IMR-90 (cell line): ENCODE data around the gene EFHC2. TPM values are rescaled to one million over a fixed set of nuclear protein-coding genes. Genes with fewer than 3 reads are reported as not detected.

Experiments used
- ATAC-seq: fragments of 200-7000 bp; cut with Tn5 transposase; 2 replicates; pipeline ENCODE4 v1.9.1; 2020; ENCODE audit warnings: low read depth, mild to moderate bottlenecking, moderate library complexity
- BruUV-seq: library from RNA; stranded (reverse); fragments of 400-500 nt; replicated peaks from 2 replicates; lab custom pipeline; 2021; lab: Mats Ljungman, UMichigan
- CTCF ChIA-PET: fragments of 300-600 bp; formaldehyde crosslinking; extraction: SDS; loops from one replicate; lab custom pipeline; 2021; ENCODE audit warnings: antibody characterized with exemption; lab: Yijun Ruan, JAX
- POLR2A ChIA-PET: fragments of 300-600 bp; sonication (Branson Sonifier 250); formaldehyde crosslinking; loops from one replicate; lab custom pipeline; 2022; ENCODE audit warnings: antibody characterized with exemption; ENCODE audit not compliant: unreplicated experiment; lab: Charles Lee
- DNase-seq: peaks from one replicate; pipeline ENCODE4 v3.0.0; 2013
- H2AFZ ChIP-seq: replicated peaks from 2 replicates; pipeline ENCODE3; 2013; ENCODE audit warnings: low read length, mild to moderate bottlenecking; ENCODE audit not compliant: poor library complexity
- H2AK5ac ChIP-seq: 2 replicates; pipeline ENCODE4 v1.6.1; 2013; ENCODE audit warnings: low read depth, low read length, inconsistent platforms
- H2AK9ac ChIP-seq: replicated peaks from 2 replicates; pipeline ENCODE3; 2013; ENCODE audit warnings: mild to moderate bottlenecking, low read depth, low read length, moderate library complexity; ENCODE audit not compliant: poor library complexity
- H2BK120ac ChIP-seq: 2 replicates; pipeline ENCODE4 v1.6.1; 2013; ENCODE audit warnings: low read depth, low read length, inconsistent platforms
- H2BK15ac ChIP-seq: 3 replicates; pipeline ENCODE4 v1.6.1; 2013; ENCODE audit warnings: low read depth, low read length, inconsistent platforms
- H2BK20ac ChIP-seq: 2 replicates; pipeline ENCODE4 v1.6.1; 2013; ENCODE audit warnings: low read depth, mild to moderate bottlenecking, inconsistent platforms, low read length, moderate library complexity
- H2BK5ac ChIP-seq: 2 replicates; pipeline ENCODE4 v1.6.1; 2013; ENCODE audit warnings: mild to moderate bottlenecking, low read depth, low read length, inconsistent platforms; ENCODE audit not compliant: poor library complexity, severe bottlenecking
- H3K14ac ChIP-seq: replicated peaks from 2 replicates; pipeline ENCODE4 v1.6.1; 2013; ENCODE audit warnings: low read depth, low read length, inconsistent platforms
- H3K18ac ChIP-seq: 2 replicates; pipeline ENCODE4 v1.6.1; 2013; ENCODE audit warnings: low read depth, low read length, control low read depth
- H3K23ac ChIP-seq: 2 replicates; pipeline ENCODE4 v1.6.1; 2013; ENCODE audit warnings: low read depth, low read length, inconsistent platforms
- H3K27ac ChIP-seq: 2 replicates; pipeline ENCODE4 v1.5.1; 2013; ENCODE audit warnings: mild to moderate bottlenecking, control low read depth, low read length; ENCODE audit not compliant: insufficient read depth
- H3K27me3 ChIP-seq: 2 replicates; pipeline ENCODE4 v1.6.1; 2013; ENCODE audit warnings: low read length; ENCODE audit not compliant: control insufficient read depth, insufficient read depth
- H3K36me3 ChIP-seq: 2 replicates; pipeline ENCODE4 v1.6.1; 2013; ENCODE audit warnings: low read length, mixed read lengths; ENCODE audit not compliant: control insufficient read depth, insufficient read depth
- H3K4ac ChIP-seq: 2 replicates; pipeline ENCODE4 v1.6.1; 2013; ENCODE audit warnings: low read depth, low read length, inconsistent platforms
- H3K4me1 ChIP-seq: 2 replicates; pipeline ENCODE4 v1.6.1; 2013; ENCODE audit warnings: low read length, mixed read lengths; ENCODE audit not compliant: control insufficient read depth, insufficient read depth
- H3K4me2 ChIP-seq: 2 replicates; pipeline ENCODE4 v1.6.1; 2013; ENCODE audit warnings: low read depth, mild to moderate bottlenecking, control low read depth, low read length, moderate library complexity
- H3K4me3 ChIP-seq: 2 replicates; pipeline ENCODE4 v1.5.1; 2013; ENCODE audit warnings: low read depth, mild to moderate bottlenecking, control low read depth, low read length, moderate library complexity; ENCODE audit not compliant: insufficient read depth
- H3K56ac ChIP-seq: 2 replicates; pipeline ENCODE4 v1.6.1; 2013; ENCODE audit warnings: low read length, inconsistent platforms; ENCODE audit not compliant: insufficient read depth; ENCODE audit errors: extremely low read depth
- H3K79me1 ChIP-seq, 2 experiments: 2 replicates each; pipeline ENCODE4 v1.6.1; 2013; ENCODE audit warnings: low read length in 2 of 2, inconsistent platforms in 1 of 2, low read depth in 1 of 2
- H3K9ac ChIP-seq: 2 replicates; pipeline ENCODE4 v1.6.1; 2013; ENCODE audit warnings: low read depth, low read length, control low read depth
- H3K9me1 ChIP-seq: 2 replicates; pipeline ENCODE4 v1.6.1; 2013; ENCODE audit warnings: low read length, inconsistent platforms; ENCODE audit not compliant: insufficient read depth
- H3K9me3 ChIP-seq: 2 replicates; pipeline ENCODE4 v1.6.1; 2013; ENCODE audit warnings: low read length; ENCODE audit not compliant: control insufficient read depth, insufficient read depth
- H4K20me1 ChIP-seq: 2 replicates; pipeline ENCODE4 v1.6.1; 2013; ENCODE audit warnings: low read length, inconsistent platforms; ENCODE audit not compliant: insufficient read depth
- H4K5ac ChIP-seq: 2 replicates; pipeline ENCODE4 v1.6.1; 2013; ENCODE audit warnings: mild to moderate bottlenecking, low read depth, low read length, control low read depth
- H4K8ac ChIP-seq, 2 experiments: 2 replicates each; pipeline ENCODE4 v1.6.1; 2013; ENCODE audit warnings: low read depth in 2 of 2, low read length in 2 of 2, control low read depth in 1 of 2, inconsistent platforms in 1 of 2
- H4K91ac ChIP-seq: 2 replicates; pipeline ENCODE4 v1.6.1; 2013; ENCODE audit warnings: low read depth, low read length, inconsistent platforms; ENCODE audit not compliant: insufficient read depth
- CEBPB ChIP-seq: IDR thresholded peaks from 2 replicates; pipeline ENCODE4 v1.6.1; 2012; ENCODE audit warnings: low read depth, low read length, improper control_type of control experiment
- CHD1 ChIP-seq: IDR thresholded peaks from 2 replicates; pipeline ENCODE4 v1.6.1; 2012; ENCODE audit warnings: low read depth, low read length, improper control_type of control experiment
- FOS ChIP-seq: fragments of 150-350 bp; IDR thresholded peaks from 2 replicates; pipeline ENCODE4 v1.6.1; 2016; ENCODE audit warnings: low read depth, low read length
- MAFK ChIP-seq: IDR thresholded peaks from 2 replicates; pipeline ENCODE4 v1.6.1; 2012; ENCODE audit warnings: low read depth, low read length, improper control_type of control experiment
- MAZ ChIP-seq: IDR thresholded peaks from 2 replicates; pipeline ENCODE4 v1.6.1; 2012; ENCODE audit warnings: low read depth, mild to moderate bottlenecking, low read length, improper control_type of control experiment, moderate library complexity, borderline replicate concordance
- MXI1 ChIP-seq: IDR thresholded peaks from 2 replicates; pipeline ENCODE4 v1.6.1; 2012; ENCODE audit warnings: low read depth, mild to moderate bottlenecking, low read length, moderate library complexity, borderline replicate concordance
- NFE2L2 ChIP-seq: fragments of 150-350 bp; IDR thresholded peaks from 2 replicates; pipeline ENCODE4 v1.6.1; 2016; ENCODE audit warnings: low read depth, mild to moderate bottlenecking, low read length
- POLR2A ChIP-seq: IDR thresholded peaks from 2 replicates; pipeline ENCODE4 v1.6.1; 2012; ENCODE audit warnings: mild to moderate bottlenecking, low read depth, low read length
- RCOR1 ChIP-seq: IDR thresholded peaks from 2 replicates; pipeline ENCODE4 v1.6.1; 2012; ENCODE audit warnings: mild to moderate bottlenecking, low read length, improper control_type of control experiment; ENCODE audit not compliant: insufficient replicate concordance
- WGBS, 2 experiments: methylation state at CpG; one replicate each; pipeline versions ENCODE4 v1.1.5 to v1.1.7; 2013; ENCODE audit warnings: missing lambda C conversion rate in 2 of 2; ENCODE audit not compliant: insufficient read length in 1 of 2; ENCODE audit errors: extremely low coverage in 2 of 2; 5-methylcytosine and 5-hydroxymethylcytosine counted together
- dilution Hi-C: fragments of 300-500 bp; cut with HindIII; formaldehyde crosslinking; loops from one replicate; pipeline ENCODE4 v1.14.3; 2018; ENCODE audit warnings: low sequenced_read_pairs; ENCODE audit not compliant: unreplicated experiment
- in situ Hi-C: fragments of 300-500 bp; cut with MboI; formaldehyde crosslinking; loops from 3 replicates; pipeline ENCODE4 v1.14.3; 2019; ENCODE audit warnings: low sequenced_read_pairs, inconsistent platforms, mixed read lengths
- intact Hi-C: fragments of 100-400 bp; cut with micrococcal nuclease; formaldehyde crosslinking; loops from 2 replicates; pipeline ENCODE4 v1.10.0; 2022
- polyA plus RNA-seq, 3 experiments: library from polyadenylated mRNA; depleted of rRNA; stranded (reverse); fragments of >200 nt; gene quantifications; 2 replicates each; pipeline ENCODE4 v1.2.3, GENCODE V29; 2012; ENCODE audit warnings: low replicate concordance in 1 of 3
- total RNA-seq: library from RNA; depleted of rRNA; stranded (reverse); fragments of >200 nt; gene quantifications from 2 replicates; pipeline ENCODE4 v1.2.3, GENCODE V29; 2012
- TF ChIP-seq, protein P1 (sequence below): conservative IDR thresholded peaks from 2 replicates; pipeline ENCODE4 v1.5.1; 2012; ENCODE audit warnings: mild to moderate bottlenecking, low read depth, low read length, improper control_type of control experiment

The EFHC2 gene
- total and polyA plus RNA-seq, 2 of the 4 experiments (the other 2 are of a cell fraction), result 0.18 to 0.24 TPM

DNA sequence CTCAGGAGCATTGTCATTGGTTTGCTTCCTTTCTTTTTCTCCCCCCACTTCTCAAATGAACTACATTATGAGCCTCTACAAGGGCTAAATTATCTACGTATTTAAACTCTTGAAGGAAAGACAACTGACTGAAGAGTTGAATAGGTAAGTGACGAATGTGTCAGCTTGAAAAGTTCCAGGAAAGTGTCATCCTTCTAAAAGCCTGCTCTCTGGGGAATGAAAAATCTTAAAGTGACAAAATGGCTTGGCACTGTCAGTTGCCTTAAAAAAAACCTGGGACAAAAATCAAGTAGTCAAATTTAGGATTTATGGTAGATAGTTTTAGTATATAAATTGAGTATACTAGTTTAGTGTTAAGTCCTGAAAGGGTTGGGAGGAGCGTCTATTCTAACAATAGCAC lies 196.3 kb downstream of the EFHC2 start:
- ATAC-seq (no peak), DNase-seq (no peak)
- Histone ChIP-seq H2AK5ac (no peak overlapping the region), H4K91ac (no peak overlapping the region), H3K9me1 (no peaks in the 10 kb centered on the region), H3K9me3 (no peaks in the 10 kb centered on the region), H2BK15ac (no peak overlapping the region), H3K27ac (no peak overlapping the region), H2BK5ac (no peak overlapping the region), H3K18ac (no peak overlapping the region), H4K8ac (no peak overlapping the region), H3K79me1 (no peaks in the 10 kb centered on the region), H2AK9ac (no peak overlapping the region), H3K4me1 (no peaks in the 10 kb centered on the region), H2BK20ac (no peak overlapping the region), H3K14ac (no peak overlapping the region), H2AFZ (no peak overlapping the region), H3K27me3 (peaks cover 4% of the 10 kb centered on the region; the same call in 1 of the 2 replicates), H4K20me1 (no peaks in the 10 kb centered on the region), H3K4me3 (no peak overlapping the region), H3K4me2 (no peak overlapping the region), H3K9ac (no peak overlapping the region), H2BK120ac (no peak overlapping the region), H4K5ac (no peak overlapping the region), H3K36me3 (no peaks in the 10 kb centered on the region), H3K23ac (no peak overlapping the region), H3K4ac (no peak overlapping the region), H3K56ac (no peak overlapping the region)
- no TSS peak for BruUV-seq
- intact Hi-C loops (no loop called here), dilution Hi-C loops (no loop called here), in situ Hi-C loops (no loop called here)
- TF ChIP-seq RCOR1 (no peak), MAFK (no peak), FOS (no peak), CEBPB (no peak), POLR2A (no peak), MAZ (no peak), MXI1 (no peak), CHD1 (no peak), NFE2L2 (no peak)
- TF ChIP-seq, protein P1, sequence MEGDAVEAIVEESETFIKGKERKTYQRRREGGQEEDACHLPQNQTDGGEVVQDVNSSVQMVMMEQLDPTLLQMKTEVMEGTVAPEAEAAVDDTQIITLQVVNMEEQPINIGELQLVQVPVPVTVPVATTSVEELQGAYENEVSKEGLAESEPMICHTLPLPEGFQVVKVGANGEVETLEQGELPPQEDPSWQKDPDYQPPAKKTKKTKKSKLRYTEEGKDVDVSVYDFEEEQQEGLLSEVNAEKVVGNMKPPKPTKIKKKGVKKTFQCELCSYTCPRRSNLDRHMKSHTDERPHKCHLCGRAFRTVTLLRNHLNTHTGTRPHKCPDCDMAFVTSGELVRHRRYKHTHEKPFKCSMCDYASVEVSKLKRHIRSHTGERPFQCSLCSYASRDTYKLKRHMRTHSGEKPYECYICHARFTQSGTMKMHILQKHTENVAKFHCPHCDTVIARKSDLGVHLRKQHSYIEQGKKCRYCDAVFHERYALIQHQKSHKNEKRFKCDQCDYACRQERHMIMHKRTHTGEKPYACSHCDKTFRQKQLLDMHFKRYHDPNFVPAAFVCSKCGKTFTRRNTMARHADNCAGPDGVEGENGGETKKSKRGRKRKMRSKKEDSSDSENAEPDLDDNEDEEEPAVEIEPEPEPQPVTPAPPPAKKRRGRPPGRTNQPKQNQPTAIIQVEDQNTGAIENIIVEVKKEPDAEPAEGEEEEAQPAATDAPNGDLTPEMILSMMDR, result no peak
- ChIA-PET CTCF (no interaction called here), POLR2A (no interaction called here)
- WGBS, 2 experiments, result no CpG with 5 or more reads among the region's 3 CpGs
